ENCODE measurements around the gene NDUFA11.
"Not testable (repeated sequence)": the region's sequence is repeated elsewhere in the genome, so short reads cannot be mapped to it uniquely, and the experiment has no call there.

The NDUFA11 gene

GRCh38 chr19:5855151-5855550 is 48.4 kb downstream of the NDUFA11 start:
- not testable (repeated sequence) for H3K9me3 ChIP-seq (replicated peaks in 1 of 2; ENCODE audit: control insufficient read depth in 2 of 2, insufficient read depth in 1 of 2, low read depth in 1 of 2, low read length in 2 of 2); H2BK12ac ChIP-seq (ENCODE audit: low read length); H4K8ac ChIP-seq (ENCODE audit: low read depth, low read length); H2BK120ac ChIP-seq (ENCODE audit: low read depth, low read length); H3K4me1 ChIP-seq (ENCODE audit: control insufficient read depth in 2 of 2, insufficient read depth in 1 of 2, low read depth in 1 of 2, low read length in 2 of 2); H3K36me3 ChIP-seq (replicated peaks in 1 of 2; ENCODE audit: control insufficient read depth in 2 of 2, insufficient read depth in 2 of 2, low read length in 2 of 2); H3K4me3 ChIP-seq (ENCODE audit: low read length in 2 of 2); H2AK5ac ChIP-seq (ENCODE audit: low read depth, low read length); H4K91ac ChIP-seq (ENCODE audit: low read depth, low read length, poor library complexity); H3K23ac ChIP-seq (ENCODE audit: low read depth, low read length, poor library complexity); H3K14ac ChIP-seq (ENCODE audit: low read length); H2BK5ac ChIP-seq (ENCODE audit: low read length); H3K4ac ChIP-seq (ENCODE audit: low read length); H3K79me1 ChIP-seq (ENCODE audit: low read depth, low read length); H3K18ac ChIP-seq (ENCODE audit: low read length); DNase-seq (ENCODE audit: low spot score); H3K27me3 ChIP-seq (ENCODE audit: control insufficient read depth in 3 of 3, insufficient read depth in 3 of 3, low read depth in 1 of 3, low read length in 3 of 3); H3K27ac ChIP-seq (replicated peaks; ENCODE audit: low read length); H2AFZ ChIP-seq (ENCODE audit: low read length); H3K9ac ChIP-seq (ENCODE audit: low read depth, low read length, poor library complexity); H2BK15ac ChIP-seq (ENCODE audit: low read length); H3K4me2 ChIP-seq (ENCODE audit: insufficient read depth, low read length, poor library complexity, severe bottlenecking)
- no CpG with 5 or more reads among the region's 9 CpGs for WGBS, 2 donors (ENCODE audit: extremely low coverage in 2 of 2, insufficient read length in 2 of 2, insufficient replicate concordance in 1 of 2)

GRCh38 chr19:5854121-5854520 is 49.5 kb downstream of the NDUFA11 start:
- H2AFZ ChIP-seq (ENCODE audit: low read length); H4K91ac ChIP-seq (ENCODE audit: low read depth, low read length, poor library complexity); H2AK5ac ChIP-seq (ENCODE audit: low read depth, low read length); H3K14ac ChIP-seq (ENCODE audit: low read length); H3K9me3 ChIP-seq (replicated peaks in 1 of 2; ENCODE audit: control insufficient read depth in 2 of 2, insufficient read depth in 1 of 2, low read depth in 1 of 2, low read length in 2 of 2); H3K4me1 ChIP-seq (ENCODE audit: control insufficient read depth in 2 of 2, insufficient read depth in 1 of 2, low read depth in 1 of 2, low read length in 2 of 2); H3K79me1 ChIP-seq (ENCODE audit: low read depth, low read length); H3K4ac ChIP-seq (ENCODE audit: low read length); H2BK120ac ChIP-seq (ENCODE audit: low read depth, low read length); DNase-seq (ENCODE audit: low spot score); H3K4me2 ChIP-seq (ENCODE audit: insufficient read depth, low read length, poor library complexity, severe bottlenecking); H2BK15ac ChIP-seq (ENCODE audit: low read length); H3K4me3 ChIP-seq (ENCODE audit: low read length in 2 of 2); H2BK5ac ChIP-seq (ENCODE audit: low read length); H3K36me3 ChIP-seq (replicated peaks in 1 of 2; ENCODE audit: control insufficient read depth in 2 of 2, insufficient read depth in 2 of 2, low read length in 2 of 2); H3K23ac ChIP-seq (ENCODE audit: low read depth, low read length, poor library complexity); H3K9ac ChIP-seq (ENCODE audit: low read depth, low read length, poor library complexity); H3K27ac ChIP-seq (replicated peaks; ENCODE audit: low read length); H3K18ac ChIP-seq (ENCODE audit: low read length); H3K27me3 ChIP-seq (ENCODE audit: control insufficient read depth in 3 of 3, insufficient read depth in 3 of 3, low read depth in 1 of 3, low read length in 3 of 3); H2BK12ac ChIP-seq (ENCODE audit: low read length); H4K8ac ChIP-seq (ENCODE audit: low read depth, low read length): not testable (repeated sequence)
- no CpG with 5 or more reads among the region's 10 CpGs for WGBS, 2 donors (ENCODE audit: extremely low coverage in 2 of 2, insufficient read length in 2 of 2, insufficient replicate concordance in 1 of 2)

GRCh38 chr19:5851302-5851701 is 52.3 kb downstream of the NDUFA11 start, which contains the start of gene FUT3:
Gene FUT3 (minus strand): TSS chr19:5851449.
- H4K8ac ChIP-seq (ENCODE audit: low read depth, low read length) = no peak within 1 kb of the TSS
- no CpG with 5 or more reads among the region's 10 CpGs for WGBS, 2 donors (ENCODE audit: extremely low coverage in 2 of 2, insufficient read length in 2 of 2, insufficient replicate concordance in 1 of 2)

GRCh38 chr19:5850743-5851293 is 52.8 kb downstream of the NDUFA11 start:
- Histone ChIP-seq H3K14ac (ENCODE audit: low read length) (no peak overlapping the region), H3K36me3 (replicated peaks in 1 of 2; ENCODE audit: control insufficient read depth in 2 of 2, insufficient read depth in 2 of 2, low read length in 2 of 2) (no peaks in the 10 kb centered on the region), H2AFZ (ENCODE audit: low read length) (no peak overlapping the region), H2BK5ac (ENCODE audit: low read length) (no peak overlapping the region), H4K8ac (ENCODE audit: low read depth, low read length) (no peak overlapping the region), H3K4me3 (ENCODE audit: low read length in 2 of 2) (no peak overlapping the region), H3K27me3 (ENCODE audit: control insufficient read depth in 3 of 3, insufficient read depth in 3 of 3, low read depth in 1 of 3, low read length in 3 of 3) (peaks cover 0 to 8% (median 0%) of the 10 kb centered on the region in 3 experiments), H2BK120ac (ENCODE audit: low read depth, low read length) (no peak overlapping the region), H3K4ac (ENCODE audit: low read length) (no peak overlapping the region), H3K18ac (ENCODE audit: low read length) (no peak overlapping the region), H2BK12ac (ENCODE audit: low read length) (no peak overlapping the region), H4K91ac (ENCODE audit: low read depth, low read length, poor library complexity) (no peak overlapping the region), H3K9me3 (replicated peaks in 1 of 2; ENCODE audit: control insufficient read depth in 2 of 2, insufficient read depth in 1 of 2, low read depth in 1 of 2, low read length in 2 of 2) (no peaks in the 10 kb centered on the region), H3K9ac (ENCODE audit: low read depth, low read length, poor library complexity) (no peak overlapping the region), H3K27ac (replicated peaks; ENCODE audit: low read length) (no peak overlapping the region), H2BK15ac (ENCODE audit: low read length) (no peak overlapping the region), H2AK5ac (ENCODE audit: low read depth, low read length) (no peak overlapping the region), H3K79me1 (ENCODE audit: low read depth, low read length) (no peaks in the 10 kb centered on the region), H3K23ac (ENCODE audit: low read depth, low read length, poor library complexity) (no peak overlapping the region), H3K4me1 (ENCODE audit: control insufficient read depth in 2 of 2, insufficient read depth in 1 of 2, low read depth in 1 of 2, low read length in 2 of 2) (peaks cover 0 to 2% of the 10 kb centered on the region in 2 donors), H3K4me2 (ENCODE audit: insufficient read depth, low read length, poor library complexity, severe bottlenecking) (no peak overlapping the region)
- DNase-seq (ENCODE audit: low spot score) = no peak
- no CpG with 5 or more reads among the region's 5 CpGs for WGBS, 2 donors (ENCODE audit: extremely low coverage in 2 of 2, insufficient read length in 2 of 2, insufficient replicate concordance in 1 of 2)

More at GRCh38 chr19:5851302-5851701, 52.3 kb downstream of the NDUFA11 start, which contains the start of gene FUT3:
- Histone ChIP-seq H3K36me3 (replicated peaks in 1 of 2; ENCODE audit: control insufficient read depth in 2 of 2, insufficient read depth in 2 of 2, low read length in 2 of 2) (no peaks in the 10 kb centered on the region), H3K4me3 (ENCODE audit: low read length in 2 of 2) (no peak within 1 kb of the TSS), H2AK5ac (ENCODE audit: low read depth, low read length) (no peak within 1 kb of the TSS), H3K4me2 (ENCODE audit: insufficient read depth, low read length, poor library complexity, severe bottlenecking) (no peak within 1 kb of the TSS), H3K4ac (ENCODE audit: low read length) (no peak within 1 kb of the TSS), H2BK12ac (ENCODE audit: low read length) (no peak within 1 kb of the TSS), H3K18ac (ENCODE audit: low read length) (no peak within 1 kb of the TSS), H3K4me1 (ENCODE audit: control insufficient read depth in 2 of 2, insufficient read depth in 1 of 2, low read depth in 1 of 2, low read length in 2 of 2) (peaks cover 0 to 2% of the 10 kb centered on the region in 2 donors), H3K23ac (ENCODE audit: low read depth, low read length, poor library complexity) (no peak within 1 kb of the TSS), H4K91ac (ENCODE audit: low read depth, low read length, poor library complexity) (no peak within 1 kb of the TSS), H2AFZ (ENCODE audit: low read length) (no peak within 1 kb of the TSS), H3K79me1 (ENCODE audit: low read depth, low read length) (no peaks in the 10 kb centered on the region), H3K9me3 (replicated peaks in 1 of 2; ENCODE audit: control insufficient read depth in 2 of 2, insufficient read depth in 1 of 2, low read depth in 1 of 2, low read length in 2 of 2) (no peaks in the 10 kb centered on the region), H2BK15ac (ENCODE audit: low read length) (no peak within 1 kb of the TSS), H3K27me3 (ENCODE audit: control insufficient read depth in 3 of 3, insufficient read depth in 3 of 3, low read depth in 1 of 3, low read length in 3 of 3) (peaks cover 0 to 13% (median 0%) of the 10 kb centered on the region in 3 experiments), H3K14ac (ENCODE audit: low read length) (peak within 1 kb of the TSS; percentile 64), H2BK5ac (ENCODE audit: low read length) (no peak within 1 kb of the TSS), H2BK120ac (ENCODE audit: low read depth, low read length) (no peak within 1 kb of the TSS), H3K27ac (replicated peaks; ENCODE audit: low read length) (no peak within 1 kb of the TSS), H3K9ac (ENCODE audit: low read depth, low read length, poor library complexity) (no peak within 1 kb of the TSS)
- DNase-seq (ENCODE audit: low spot score) = no peak
